ENCODE measurements around the gene PCDHGA6. TPM values are rescaled to one million over a fixed set of nuclear protein-coding genes. Genes with fewer than 3 reads are reported as not detected.

Gene PCDHGA6
- total RNA-seq, 1 donor from 2014 or later: 1.1 TPM

GRCh38 chr5:141407790-141408505 is 34.3 kb downstream of the PCDHGA6 start, which contains the start of gene PCDHGB6:
TSS of gene PCDHGB6 (plus strand) at chr5:141408021. CDS start at chr5:141408203, 182 bp downstream.

GRCh38 chr5:141412854-141413539 is 39.3 kb downstream of the PCDHGA6 start, which contains the start of gene PCDHGA10:
TSS of gene PCDHGA10 (plus strand) at chr5:141412987. CDS start at chr5:141413176, 189 bp downstream.

GRCh38 chr5:141417494-141418172 is 43.9 kb downstream of the PCDHGA6 start, which contains the start of gene PCDHGB7:
TSS of gene PCDHGB7 (plus strand) at chr5:141417677. CDS start at chr5:141417860, 183 bp downstream.

GRCh38 chr5:141420855-141421488 is 47.3 kb downstream of the PCDHGA6 start, which contains the start of gene PCDHGA11:
TSS of gene PCDHGA11 (plus strand) at chr5:141421051. CDS start at chr5:141421228, 177 bp downstream.

Other genes with a start within 250 kb of the PCDHGA6 start
- gene PCDHB5, start 238.7 kb upstream of the PCDHGA6 start, total RNA-seq: 0.34 and 1.00 TPM in 2 replicates
- gene PCDHB6, start 223.8 kb upstream of the PCDHGA6 start, total RNA-seq: 0.21 TPM in 1 of 2 replicates, not detected in the other
- gene PCDHB7, start 201.2 kb upstream of the PCDHGA6 start, total RNA-seq: 0.07 TPM in 1 of 2 replicates, not detected in the other
- gene PCDHB8, start 196.1 kb upstream of the PCDHGA6 start, total RNA-seq: 0.57 TPM in 1 of 2 replicates, not detected in the other
- 0.07 TPM in 1 of 2 replicates, not detected in the other for gene PCDHB16, start 191.5 kb upstream of the PCDHGA6 start, total RNA-seq
- gene PCDHB9, start 186.7 kb upstream of the PCDHGA6 start, total RNA-seq: under 0.01 and 0.14 TPM in 2 replicates
- gene PCDHB10, start 181.5 kb upstream of the PCDHGA6 start, total RNA-seq: under 0.01 and 0.57 TPM in 2 replicates
- 0.34 and 0.85 TPM in 2 replicates for gene PCDHB11, start 174.3 kb upstream of the PCDHGA6 start, total RNA-seq
- under 0.01 and 0.28 TPM in 2 replicates for gene PCDHB12, start 165.2 kb upstream of the PCDHGA6 start, total RNA-seq
- under 0.01 and 0.64 TPM in 2 replicates for gene PCDHB13, start 160.0 kb upstream of the PCDHGA6 start, total RNA-seq
- gene PCDHB14, start 150.5 kb upstream of the PCDHGA6 start, total RNA-seq: 0.34 and 1.7 TPM in 2 replicates
- gene PCDHB15, start 128.5 kb upstream of the PCDHGA6 start, total RNA-seq: 0.34 and 0.50 TPM in 2 replicates
- gene SLC25A2, start 69.8 kb upstream of the PCDHGA6 start, total RNA-seq: 0.14 TPM in 1 of 2 replicates, not detected in the other
- gene TAF7, start 53.1 kb upstream of the PCDHGA6 start, total RNA-seq: 84.6 and 94.3 TPM in 2 replicates
- under 0.01 and 0.43 TPM in 2 replicates for gene PCDHGA1, start 43.4 kb upstream of the PCDHGA6 start, total RNA-seq
- gene PCDHGA2, start 35.1 kb upstream of the PCDHGA6 start, total RNA-seq: 0.34 and 1.00 TPM in 2 replicates
- under 0.01 and 0.36 TPM in 2 replicates for gene PCDHGA3, start 30.1 kb upstream of the PCDHGA6 start, total RNA-seq
- 0.34 and 1.6 TPM in 2 replicates for gene PCDHGB1, start 23.8 kb upstream of the PCDHGA6 start, total RNA-seq
- gene PCDHGA4, start 18.9 kb upstream of the PCDHGA6 start, total RNA-seq: under 0.01 and 1.8 TPM in 2 replicates
- gene PCDHGB2, start 13.9 kb upstream of the PCDHGA6 start, total RNA-seq: under 0.01 and 1.7 TPM in 2 replicates
- gene PCDHGA5, start 9.7 kb upstream of the PCDHGA6 start, total RNA-seq: under 0.01 and 0.64 TPM in 2 replicates
- gene PCDHGB3, start 3.6 kb upstream of the PCDHGA6 start, total RNA-seq: 0.34 and 2.1 TPM in 2 replicates
- under 0.01 and 1.8 TPM in 2 replicates for gene PCDHGA7, start 8.9 kb downstream of the PCDHGA6 start, total RNA-seq
- gene PCDHGB4, start 13.8 kb downstream of the PCDHGA6 start, total RNA-seq: 3.1 and 8.0 TPM in 2 replicates
- gene PCDHGA8, start 18.7 kb downstream of the PCDHGA6 start, total RNA-seq: 0.34 and 1.3 TPM in 2 replicates
- gene PCDHGB5, start 24.1 kb downstream of the PCDHGA6 start, total RNA-seq: 4.8 and 14.0 TPM in 2 replicates
- gene PCDHGA9, start 28.9 kb downstream of the PCDHGA6 start, total RNA-seq: 0.34 and 3.8 TPM in 2 replicates
- 0.68 and 4.0 TPM in 2 replicates for gene PCDHGB6, start 34.1 kb downstream of the PCDHGA6 start, total RNA-seq
- 1.7 and 7.5 TPM in 2 replicates for gene PCDHGA10, start 39.1 kb downstream of the PCDHGA6 start, total RNA-seq
- gene PCDHGB7, start 43.8 kb downstream of the PCDHGA6 start, total RNA-seq: 1.4 and 9.3 TPM in 2 replicates
- 2.1 and 5.3 TPM in 2 replicates for gene PCDHGA11, start 47.2 kb downstream of the PCDHGA6 start, total RNA-seq
- 0.68 and 2.2 TPM in 2 replicates for gene PCDHGA12, start 56.6 kb downstream of the PCDHGA6 start, total RNA-seq
- 17.1 and 38.5 TPM in 2 replicates for gene PCDHGC3, start 102.1 kb downstream of the PCDHGA6 start, total RNA-seq
- 0.34 and 1.2 TPM in 2 replicates for gene PCDHGC4, start 111.1 kb downstream of the PCDHGA6 start, total RNA-seq
- gene PCDHGC5, start 115.2 kb downstream of the PCDHGA6 start, total RNA-seq: 0.34 and 1.1 TPM in 2 replicates
- gene DIAPH1, start 245.1 kb downstream of the PCDHGA6 start, total RNA-seq: 58.1 and 114 TPM in 2 replicates

All from nasal cavity respiratory epithelium epithelial cell of viscerocranial mucosa (primary cell).